HepG2 (cell line): ENCODE results near the gene RNH1. TPM values are rescaled to one million over a fixed set of nuclear protein-coding genes. Genes with fewer than 3 reads are reported as not detected.

Experiments used
- DDIT3 ChIP-seq: sonication (generic); formaldehyde crosslinking; IDR thresholded peaks from 2 replicates; pipeline ENCODE4 v1.4.0; 2020; ENCODE audit warnings: mild to moderate bottlenecking, missing genetic modification reagents
- ERF ChIP-seq: IDR thresholded peaks from 2 replicates; pipeline ENCODE4 v1.6.1; 2018; ENCODE audit warnings: missing biosample characterization, missing genetic modification reagents
- FOXC1 ChIP-seq: sonication (generic); formaldehyde crosslinking; IDR thresholded peaks from 2 replicates; pipeline ENCODE4 v1.8.0; 2022; ENCODE audit warnings: mild to moderate bottlenecking, missing genetic modification reagents, borderline replicate concordance
- FOXJ3 ChIP-seq: sonication (generic); formaldehyde crosslinking; IDR thresholded peaks from 2 replicates; pipeline ENCODE4 v1.4.0; 2020; ENCODE audit warnings: missing genetic modification reagents, mild to moderate bottlenecking, borderline replicate concordance
- HBP1 ChIP-seq: IDR thresholded peaks from 2 replicates; pipeline ENCODE4 v1.6.1; 2016; ENCODE audit warnings: low read depth, control low read depth
- HMGA1 ChIP-seq: sonication (generic); formaldehyde crosslinking; conservative IDR thresholded peaks from 2 replicates; pipeline ENCODE4 v1.4.0; 2020; ENCODE audit warnings: missing genetic modification reagents
- KDM3A ChIP-seq: IDR thresholded peaks from 2 replicates; pipeline ENCODE4 v1.6.1; 2018; ENCODE audit warnings: low read depth, missing compliant biosample characterization
- KDM5A ChIP-seq: fragments of 200-600 bp; sonication (generic); IDR thresholded peaks from 2 replicates; pipeline ENCODE4 v1.7.0; 2018; ENCODE audit warnings: antibody characterized with exemption, mild to moderate bottlenecking, low read length, borderline replicate concordance
- KLF12 ChIP-seq: sonication (generic); formaldehyde crosslinking; IDR thresholded peaks from 2 replicates; pipeline ENCODE4 v1.4.0; 2020; ENCODE audit warnings: missing genetic modification reagents, borderline replicate concordance
- MBNL3 ChIP-seq: fragments of 250-450 bp; sonication (Bioruptor Pico); conservative IDR thresholded peaks from 2 replicates; pipeline ENCODE4 v1.8.0; 2022; ENCODE audit warnings: mild to moderate bottlenecking, inconsistent platforms
- MTERF4 ChIP-seq: sonication (generic); formaldehyde crosslinking; IDR thresholded peaks from 2 replicates; pipeline ENCODE4 v1.8.0; 2023; ENCODE audit warnings: mild to moderate bottlenecking, missing genetic modification reagents
- MXD4 ChIP-seq: IDR thresholded peaks from 2 replicates; pipeline ENCODE4 v1.6.1; 2016; ENCODE audit warnings: mild to moderate bottlenecking, missing biosample characterization, missing genetic modification reagents
- MXI1 ChIP-seq: IDR thresholded peaks from 3 replicates; pipeline ENCODE4 v1.6.1; 2012; ENCODE audit warnings: low read depth, low read length, inconsistent platforms, borderline replicate concordance
- NFATC3 ChIP-seq: sonication (generic); formaldehyde crosslinking; IDR thresholded peaks from 2 replicates; pipeline ENCODE4 v1.5.1; 2020; ENCODE audit warnings: mild to moderate bottlenecking, missing genetic modification reagents
- STAT6 ChIP-seq: sonication (generic); formaldehyde crosslinking; IDR thresholded peaks from 2 replicates; pipeline ENCODE4 v1.4.0; 2020; ENCODE audit warnings: missing genetic modification reagents, mild to moderate bottlenecking, borderline replicate concordance
- ZGPAT ChIP-seq: IDR thresholded peaks from 2 replicates; pipeline ENCODE4 v1.6.1; 2016; ENCODE audit warnings: mild to moderate bottlenecking
- ZNF350 ChIP-seq: sonication (generic); formaldehyde crosslinking; IDR thresholded peaks from 2 replicates; pipeline ENCODE4 v1.4.0; 2020; ENCODE audit warnings: mild to moderate bottlenecking, low read depth, missing genetic modification reagents, borderline replicate concordance
- ZNF484 ChIP-seq: sonication (generic); formaldehyde crosslinking; IDR thresholded peaks from 2 replicates; pipeline ENCODE4 v1.5.1; 2020; ENCODE audit warnings: mild to moderate bottlenecking, low read depth, missing genetic modification reagents, borderline replicate concordance
- ZNF558 ChIP-seq: sonication (generic); formaldehyde crosslinking; IDR thresholded peaks from 2 replicates; pipeline ENCODE4 v1.9.0; 2022; ENCODE audit warnings: mild to moderate bottlenecking, missing genetic modification reagents, borderline replicate concordance
- ZNF670 ChIP-seq: sonication (generic); formaldehyde crosslinking; IDR thresholded peaks from 2 replicates; pipeline ENCODE4 v1.8.0; 2022; ENCODE audit warnings: mild to moderate bottlenecking, missing genetic modification reagents, borderline replicate concordance
- ZNF7 ChIP-seq: IDR thresholded peaks from 2 replicates; pipeline ENCODE4 v1.6.1; 2016; ENCODE audit warnings: missing biosample characterization, missing genetic modification reagents
- ZNF737 ChIP-seq: sonication (generic); formaldehyde crosslinking; IDR thresholded peaks from 2 replicates; pipeline ENCODE4 v1.5.0; 2020; ENCODE audit warnings: missing genetic modification reagents, mild to moderate bottlenecking, borderline replicate concordance
- ZSCAN20 ChIP-seq: sonication (generic); formaldehyde crosslinking; IDR thresholded peaks from 2 replicates; pipeline ENCODE4 v1.4.0; 2020; ENCODE audit warnings: missing genetic modification reagents, mild to moderate bottlenecking, borderline replicate concordance
- polyA plus RNA-seq, 8 experiments: library from polyadenylated mRNA; depleted of rRNA in 3 of 8; stranded (reverse) in 7 of 8; unstranded in 1 of 8; fragments of >200 nt; fragmentation: Illumina TruSeq in 4 of 8; extraction: Trizol in 4 of 8; gene quantifications; 2 replicates each; pipeline versions ENCODE4 v1.2.1 to v1.2.3, GENCODE V29; 2011 to 2016; ENCODE audit warnings: low read depth in 4 of 8, missing spikeins in 1 of 8, mixed read lengths in 1 of 8; ENCODE audit not compliant: insufficient read depth in 1 of 8
- total RNA-seq, 5 experiments: library from RNA; depleted of rRNA; stranded (reverse); fragments of >200 nt; fragmentation: Illumina TruSeq; extraction: Trizol; gene quantifications; 2 replicates each; pipeline ENCODE4 v1.2.3, GENCODE V29; 2016; ENCODE audit warnings: low read depth in 1 of 5

The RNH1 gene
- total and polyA plus RNA-seq, 2 of the 13 experiments (the other 11 are each of a cell fraction or from before 2014, with no cell fraction given): 36.0 to 74.1 TPM

- TF ChIP-seq HMGA1 (CRISPR knock-in tag) (no peak), DDIT3 (CRISPR knock-in tag) (no peak), ERF (CRISPR knock-in tag) (no peak), HBP1 (CRISPR knock-in tag) (no peak), KDM3A (CRISPR knock-in tag) (no peak), MTERF4 (CRISPR knock-in tag) (no peak), ZNF350 (no peak), ZNF737 (CRISPR knock-in tag) (no peak), ZNF7 (CRISPR knock-in tag) (no peak), STAT6 (CRISPR knock-in tag) (no peak), ZGPAT (peak; percentile 65; the same call in 1 of the 2 replicates), ZNF670 (CRISPR knock-in tag) (no peak), MXI1 (peak; percentile 96), ZNF558 (no peak), NFATC3 (no peak), FOXJ3 (CRISPR knock-in tag) (no peak), KLF12 (CRISPR knock-in tag) (0 out of 2 replicates have a peak, but pooled peaks have one; percentile 82), ZSCAN20 (CRISPR knock-in tag) (no peak), KDM5A (no peak), MBNL3 (no peak), ZNF484 (CRISPR knock-in tag) (no peak), MXD4 (CRISPR knock-in tag) (0 out of 2 replicates have a peak, but pooled peaks have one; percentile 31), FOXC1 (CRISPR knock-in tag) (no peak; the same call in 1 of the 2 replicates)
Measured at GRCh38 chr11:536841-537621, 30.0 kb upstream of the RNH1 start, which contains the start of gene LRRC56 (continued).
